Gastroesophageal sphincter (tissue), 4 donors: Measurements from ENCODE around the gene SPG7. TPM values are rescaled to one million over a fixed set of nuclear protein-coding genes. Genes with fewer than 3 reads are reported as not detected.

Source experiments
- ATAC-seq: fragments of 150-250 bp; one replicate; pipeline ENCODE4 v1.9.1; 2016; ENCODE audit warnings: mild to moderate bottlenecking, moderate library complexity
- H3K27ac ChIP-seq, 4 donors: fragments of 200-600 bp; sonication (generic) in 3 of 4; 1 replicate in 3 of 4; 2 replicates in 1 of 4; pipeline ENCODE4 v1.5.1; 2016 to 2019
- H3K27me3 ChIP-seq: fragments of 200-600 bp; sonication (generic); one replicate; pipeline ENCODE4 v1.5.1; 2019
- H3K36me3 ChIP-seq, 2 donors: fragments of 200-600 bp; sonication (generic); one replicate each; pipeline ENCODE4 v1.5.1; 2019; ENCODE audit warnings: control low read depth in 1 of 2
- H3K4me1 ChIP-seq, 3 donors: fragments of 200-600 bp; sonication (generic); 1 replicate in 2 of 3; 2 replicates in 1 of 3; pipeline ENCODE4 v1.5.1; 2016 to 2019; ENCODE audit warnings: control low read depth in 2 of 3
- H3K4me3 ChIP-seq, 2 donors: fragments of 200-600 bp; sonication (generic); one replicate each; pipeline ENCODE4 v1.5.1; 2019; ENCODE audit warnings: mild to moderate bottlenecking in 1 of 2, moderate library complexity in 1 of 2
- H3K9me3 ChIP-seq, 3 donors: fragments of 200-600 bp; sonication (generic); one replicate each; pipeline ENCODE4 v1.5.1; 2017 to 2019; ENCODE audit warnings: control low read depth in 2 of 3
- EP300 ChIP-seq: sonication (generic); formaldehyde crosslinking; IDR thresholded peaks from one replicate; pipeline ENCODE4 v1.6.1; 2017; ENCODE audit warnings: antibody characterized with exemption, mild to moderate bottlenecking
- POLR2A ChIP-seq, 2 donors: fragments of 450-650 bp; IDR thresholded peaks; one replicate each; pipeline ENCODE4 v1.6.1; 2017; ENCODE audit warnings: antibody characterized with exemption in 2 of 2, mild to moderate bottlenecking in 2 of 2, moderate library complexity in 1 of 2
- POLR2AphosphoS5 ChIP-seq: sonication (generic); formaldehyde crosslinking; IDR thresholded peaks from one replicate; pipeline ENCODE4 v1.6.1; 2017; ENCODE audit warnings: antibody characterized with exemption
- WGBS, 2 donors: methylation state at CpG; one replicate each; pipeline ENCODE4 v1.1.5; 2018; ENCODE audit warnings: low coverage in 1 of 2; 5-methylcytosine and 5-hydroxymethylcytosine counted together
- total RNA-seq, 4 donors: library from RNA; depleted of rRNA; stranded (reverse); fragments of >200 nt; gene quantifications; one replicate each; pipeline ENCODE4 v1.1.0, GENCODE V29; 2016
- TF ChIP-seq, protein P1 (sequence below), 4 experiments: fragments of 200-600 bp in 2 of 4; fragments of 450-650 bp in 2 of 4; sonication (generic) in 1 of 4; IDR thresholded peaks; one replicate each; pipeline ENCODE4 v1.5.1; 2017 to 2019; ENCODE audit warnings: antibody characterized with exemption in 4 of 4, mild to moderate bottlenecking in 2 of 4, moderate library complexity in 2 of 4

The SPG7 gene
- total RNA-seq, 4 donors from 2014 or later, result 80.9 to 160 (median 98.2) TPM

GRCh38 chr16:89482150-89482816 lies 25.9 kb upstream of the SPG7 start:
- WGBS, 2 donors, result 43 to 66% methylated on average over 8 to 9 of the region's 14 CpGs
- Histone ChIP-seq H3K4me3 (no peak overlapping the region), H3K27ac (peak overlapping the region in 2 of 4 donors; percentile 7 to 22), H3K27me3 (no peaks in the 10 kb centered on the region), H3K9me3 (no peaks in the 10 kb centered on the region), H3K4me1 (peaks cover 0 to 100% (median 56%) of the 10 kb centered on the region in 3 donors), H3K36me3 (no peaks in the 10 kb centered on the region)
- ATAC-seq, result no peak
- no peak for TF ChIP-seq EP300

GRCh38 chr16:89482817-89483205 lies 25.4 kb upstream of the SPG7 start:
- Histone ChIP-seq H3K27me3 (no peaks in the 10 kb centered on the region), H3K27ac (peak overlapping the region in 2 of 4 donors; percentile 7 to 22), H3K4me3 (no peak overlapping the region), H3K36me3 (no peaks in the 10 kb centered on the region), H3K4me1 (peaks cover 0 to 100% (median 56%) of the 10 kb centered on the region in 3 donors), H3K9me3 (no peaks in the 10 kb centered on the region)
- no peak for ATAC-seq
- TF ChIP-seq POLR2A (IDR thresholded peaks at IDR 0.05) (no peak), POLR2AphosphoS5 (no peak), EP300 (no peak)
- TF ChIP-seq, protein P1, sequence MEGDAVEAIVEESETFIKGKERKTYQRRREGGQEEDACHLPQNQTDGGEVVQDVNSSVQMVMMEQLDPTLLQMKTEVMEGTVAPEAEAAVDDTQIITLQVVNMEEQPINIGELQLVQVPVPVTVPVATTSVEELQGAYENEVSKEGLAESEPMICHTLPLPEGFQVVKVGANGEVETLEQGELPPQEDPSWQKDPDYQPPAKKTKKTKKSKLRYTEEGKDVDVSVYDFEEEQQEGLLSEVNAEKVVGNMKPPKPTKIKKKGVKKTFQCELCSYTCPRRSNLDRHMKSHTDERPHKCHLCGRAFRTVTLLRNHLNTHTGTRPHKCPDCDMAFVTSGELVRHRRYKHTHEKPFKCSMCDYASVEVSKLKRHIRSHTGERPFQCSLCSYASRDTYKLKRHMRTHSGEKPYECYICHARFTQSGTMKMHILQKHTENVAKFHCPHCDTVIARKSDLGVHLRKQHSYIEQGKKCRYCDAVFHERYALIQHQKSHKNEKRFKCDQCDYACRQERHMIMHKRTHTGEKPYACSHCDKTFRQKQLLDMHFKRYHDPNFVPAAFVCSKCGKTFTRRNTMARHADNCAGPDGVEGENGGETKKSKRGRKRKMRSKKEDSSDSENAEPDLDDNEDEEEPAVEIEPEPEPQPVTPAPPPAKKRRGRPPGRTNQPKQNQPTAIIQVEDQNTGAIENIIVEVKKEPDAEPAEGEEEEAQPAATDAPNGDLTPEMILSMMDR (IDR thresholded peaks at IDR 0.05), result no peak
- 73 to 85% methylated on average over 3 to 5 of the region's 5 CpGs for WGBS, 2 donors

DNA sequence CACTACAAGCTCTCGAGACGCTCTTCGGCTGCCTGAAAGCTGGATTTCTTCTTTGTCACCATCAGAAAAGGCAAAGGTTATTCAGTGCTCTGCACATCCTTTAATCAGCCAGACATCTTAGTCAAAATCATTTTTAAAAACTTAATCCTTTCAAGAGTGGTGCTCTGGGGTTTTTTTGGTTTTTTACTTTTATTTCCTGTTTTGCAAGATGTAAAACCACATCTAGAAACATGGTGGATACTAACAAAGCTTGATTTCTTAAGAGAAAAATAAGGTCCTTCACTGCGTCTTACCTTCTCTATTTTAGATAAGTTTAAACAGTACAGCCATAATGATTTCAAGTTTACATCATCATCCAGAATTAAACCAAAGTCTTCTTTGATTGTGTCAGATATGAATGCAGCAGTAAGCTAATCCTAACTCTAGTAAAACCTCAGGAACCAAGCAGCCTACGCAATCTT lies 24.1 kb upstream of the SPG7 start:
- no peak for ATAC-seq
- H3K4me3 ChIP-seq, result no peak overlapping the region
- WGBS, 2 donors, result 56 to 67% methylated on average over 5 of the region's 5 CpGs
- H3K36me3 ChIP-seq, result no peaks in the 10 kb centered on the region
- no peaks in the 10 kb centered on the region for H3K9me3 ChIP-seq
- H3K27me3 ChIP-seq, result no peaks in the 10 kb centered on the region
- no peak overlapping the region for H3K27ac ChIP-seq
- TF ChIP-seq POLR2AphosphoS5, result no peak
- H3K4me1 ChIP-seq, result peaks cover 0 to 100% (median 52%) of the 10 kb centered on the region in 3 donors

GRCh38 chr16:89484923-89485679 lies 23.1 kb upstream of the SPG7 start:
- H3K9me3 ChIP-seq, result no peaks in the 10 kb centered on the region
- H3K36me3 ChIP-seq, result no peaks in the 10 kb centered on the region
- TF ChIP-seq EP300 (no peak), POLR2AphosphoS5 (no peak), POLR2A (IDR thresholded peaks at IDR 0.05) (no peak)
- TF ChIP-seq, protein P1 (IDR thresholded peaks at IDR 0.05), result no peak
- peak overlapping the region in 1 of 4 donors; percentile 25 for H3K27ac ChIP-seq
- ATAC-seq, result no peak
- WGBS, 2 donors, result 63 to 72% methylated on average over 6 to 8 of the region's 11 CpGs
- H3K4me1 ChIP-seq, result peaks cover 0 to 90% (median 50%) of the 10 kb centered on the region in 3 donors
- H3K27me3 ChIP-seq, result no peaks in the 10 kb centered on the region
- H3K4me3 ChIP-seq, result no peak overlapping the region

DNA sequence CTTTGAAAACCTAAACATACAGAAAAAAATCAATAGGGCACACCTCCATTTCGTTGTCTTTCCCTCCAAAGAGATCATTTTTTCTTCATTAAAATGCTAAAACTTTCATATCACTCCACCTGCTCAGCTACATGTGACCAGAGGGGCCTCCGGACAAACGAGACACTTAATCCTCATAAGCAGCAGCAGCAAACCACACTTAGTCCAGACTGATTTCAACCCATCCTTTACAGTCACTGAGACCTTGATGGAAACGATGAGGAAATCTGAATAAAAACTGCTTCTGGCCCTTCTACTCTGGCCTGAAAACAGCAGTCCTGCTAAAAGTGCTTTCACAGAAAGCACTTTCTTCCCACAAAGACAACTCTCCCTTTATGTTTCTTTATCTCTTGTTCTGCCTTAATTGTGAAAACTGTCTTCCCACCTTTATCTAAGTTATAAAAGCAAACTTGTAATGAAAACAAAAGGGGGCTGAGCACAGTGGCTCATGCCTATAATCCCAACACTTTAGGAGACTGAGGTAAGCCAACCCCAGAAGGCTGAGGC lies 22.4 kb upstream of the SPG7 start:
- peak overlapping the region in 1 of 4 donors; percentile 25 for H3K27ac ChIP-seq
- peaks cover 0 to 83% (median 50%) of the 10 kb centered on the region in 3 donors for H3K4me1 ChIP-seq
- TF ChIP-seq POLR2AphosphoS5 (no peak), POLR2A (IDR thresholded peaks at IDR 0.05) (no peak), EP300 (no peak)
- TF ChIP-seq, protein P1 (IDR thresholded peaks at IDR 0.05), result no peak
- ATAC-seq, result no peak
- no peak overlapping the region for H3K4me3 ChIP-seq
- H3K36me3 ChIP-seq, result no peaks in the 10 kb centered on the region
- 10 to 20% methylated on average over 4 of the region's 4 CpGs for WGBS, 2 donors
- no peaks in the 10 kb centered on the region for H3K27me3 ChIP-seq
- no peaks in the 10 kb centered on the region for H3K9me3 ChIP-seq
